Calu3 (cell line): ENCODE results near the gene ITGA2B. TPM values are rescaled to one million over a fixed set of nuclear protein-coding genes. Genes with fewer than 3 reads are reported as not detected.

Source experiments
- BruUV-seq: library from RNA; stranded (reverse); fragments of 400-500 nt; replicated peaks from 2 replicates; lab custom pipeline; 2021; lab: Mats Ljungman, UMichigan
- CTCF ChIA-PET: fragments of 300-600 bp; sonication (Branson Sonifier 250); formaldehyde crosslinking; loops from one replicate; lab custom pipeline; 2022; ENCODE audit warnings: antibody characterized with exemption; lab: Charles Lee
- DNase-seq: peaks from one replicate; pipeline ENCODE4 v3.0.0; 2022
- H3K27ac Mint-ChIP-seq: one replicate; pipeline ENCODE4 v1.8.0; 2022; ENCODE audit warnings: mixed read lengths; ENCODE audit not compliant: unreplicated experiment
- H3K27me3 Mint-ChIP-seq: one replicate; pipeline ENCODE4 v1.8.0; 2022; ENCODE audit warnings: mixed read lengths; ENCODE audit not compliant: unreplicated experiment
- H3K36me3 Mint-ChIP-seq: one replicate; pipeline ENCODE4 v1.8.0; 2022; ENCODE audit warnings: mild to moderate bottlenecking, moderate library complexity, mixed read lengths; ENCODE audit not compliant: insufficient read depth, unreplicated experiment
- H3K4me1 Mint-ChIP-seq: one replicate; pipeline ENCODE4 v1.8.0; 2022; ENCODE audit warnings: mild to moderate bottlenecking, low read depth, mixed read lengths; ENCODE audit not compliant: unreplicated experiment
- H3K4me3 Mint-ChIP-seq: one replicate; pipeline ENCODE4 v1.8.0; 2022; ENCODE audit warnings: mild to moderate bottlenecking, low read depth, moderate library complexity, mixed read lengths; ENCODE audit not compliant: unreplicated experiment
- H3K9me3 Mint-ChIP-seq: one replicate; pipeline ENCODE4 v1.8.0; 2022; ENCODE audit warnings: low read depth, mixed read lengths; ENCODE audit not compliant: unreplicated experiment
- intact Hi-C: fragments of 100-400 bp; cut with micrococcal nuclease; formaldehyde crosslinking; loops from one replicate; pipeline ENCODE4 v1.10.0; 2022; ENCODE audit not compliant: unreplicated experiment
- total RNA-seq: library from RNA; stranded (reverse); gene quantifications from 2 replicates; pipeline ENCODE4 v1.2.3, GENCODE V29; 2022
- TF ChIP-seq, protein P1 (sequence below): fragments of 200-600 bp; IDR thresholded peaks from one replicate; pipeline ENCODE4 v1.8.0; 2022; ENCODE audit warnings: antibody characterized with exemption; ENCODE audit not compliant: unreplicated experiment

Gene ITGA2B
- total RNA-seq, 1 experiment from 2014 or later: 1.6 TPM

DNA sequence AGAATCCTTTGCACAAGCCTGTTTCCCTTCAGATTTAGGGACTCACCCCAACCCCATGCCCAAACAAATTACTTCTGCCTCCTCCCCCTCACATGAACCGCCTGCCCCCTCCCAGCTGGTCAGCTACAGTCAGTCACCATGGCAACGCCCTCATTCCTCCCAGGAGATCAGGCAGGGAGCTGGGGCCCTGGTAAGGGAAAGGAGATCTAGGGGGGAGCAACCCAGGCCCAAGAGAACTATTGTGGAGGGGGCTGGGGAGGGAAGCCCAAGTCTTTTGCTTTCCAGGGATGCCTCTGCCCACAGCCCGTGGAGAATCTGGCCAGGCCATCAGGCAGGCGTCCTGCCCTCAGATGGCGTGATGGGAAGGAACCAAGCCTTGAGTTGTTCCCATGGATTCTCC is 28.6 kb downstream of the ITGA2B start:
- H3K27me3 Mint-ChIP-seq: peaks cover 83% of the 10 kb centered on the region
- no peaks in the 10 kb centered on the region for H3K9me3 Mint-ChIP-seq
- intact Hi-C loops: no loop called here
- no peak overlapping the region for H3K27ac Mint-ChIP-seq
- BruUV-seq: no TSS peak
- H3K4me1 Mint-ChIP-seq: peaks cover 10% of the 10 kb centered on the region
- CTCF ChIA-PET: no interaction called here
- no peaks in the 10 kb centered on the region for H3K36me3 Mint-ChIP-seq
- no peak overlapping the region for H3K4me3 Mint-ChIP-seq
- TF ChIP-seq, protein P1, sequence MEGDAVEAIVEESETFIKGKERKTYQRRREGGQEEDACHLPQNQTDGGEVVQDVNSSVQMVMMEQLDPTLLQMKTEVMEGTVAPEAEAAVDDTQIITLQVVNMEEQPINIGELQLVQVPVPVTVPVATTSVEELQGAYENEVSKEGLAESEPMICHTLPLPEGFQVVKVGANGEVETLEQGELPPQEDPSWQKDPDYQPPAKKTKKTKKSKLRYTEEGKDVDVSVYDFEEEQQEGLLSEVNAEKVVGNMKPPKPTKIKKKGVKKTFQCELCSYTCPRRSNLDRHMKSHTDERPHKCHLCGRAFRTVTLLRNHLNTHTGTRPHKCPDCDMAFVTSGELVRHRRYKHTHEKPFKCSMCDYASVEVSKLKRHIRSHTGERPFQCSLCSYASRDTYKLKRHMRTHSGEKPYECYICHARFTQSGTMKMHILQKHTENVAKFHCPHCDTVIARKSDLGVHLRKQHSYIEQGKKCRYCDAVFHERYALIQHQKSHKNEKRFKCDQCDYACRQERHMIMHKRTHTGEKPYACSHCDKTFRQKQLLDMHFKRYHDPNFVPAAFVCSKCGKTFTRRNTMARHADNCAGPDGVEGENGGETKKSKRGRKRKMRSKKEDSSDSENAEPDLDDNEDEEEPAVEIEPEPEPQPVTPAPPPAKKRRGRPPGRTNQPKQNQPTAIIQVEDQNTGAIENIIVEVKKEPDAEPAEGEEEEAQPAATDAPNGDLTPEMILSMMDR: no peak
- no peak for DNase-seq

DNA sequence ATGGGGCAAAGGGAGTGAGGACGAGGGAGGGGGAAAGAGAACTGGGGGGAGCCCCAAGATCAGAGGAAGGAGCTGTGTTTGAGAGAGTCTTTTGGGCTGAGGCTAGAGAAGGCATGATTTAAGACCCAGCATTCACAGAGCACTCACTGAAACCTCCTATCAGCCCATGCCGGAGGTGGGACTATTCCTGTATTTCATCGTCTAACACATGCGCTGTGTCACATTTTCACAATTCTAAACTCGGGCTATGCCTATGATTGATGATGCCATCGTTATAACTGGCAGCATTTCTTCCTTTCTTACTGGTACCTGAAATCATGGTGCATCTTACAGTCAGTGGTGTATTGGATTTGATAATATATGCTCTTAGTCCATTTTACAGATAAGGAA is 29.3 kb downstream of the ITGA2B start:
- TF ChIP-seq, protein P1: no peak
- H3K4me3 Mint-ChIP-seq: no peak overlapping the region
- peaks cover 10% of the 10 kb centered on the region for H3K4me1 Mint-ChIP-seq
- no TSS peak for BruUV-seq
- CTCF ChIA-PET: interaction anchor here (0.6 kb wide), 1 partner anchor 9 kb away, joined by 3 read pairs; no protein-coding TSS in a partner anchor
- no peak for DNase-seq
- H3K36me3 Mint-ChIP-seq: no peaks in the 10 kb centered on the region
- no peak overlapping the region for H3K27ac Mint-ChIP-seq
- H3K9me3 Mint-ChIP-seq: no peaks in the 10 kb centered on the region
- H3K27me3 Mint-ChIP-seq: peaks cover 83% of the 10 kb centered on the region
- intact Hi-C loops: no loop called here

DNA sequence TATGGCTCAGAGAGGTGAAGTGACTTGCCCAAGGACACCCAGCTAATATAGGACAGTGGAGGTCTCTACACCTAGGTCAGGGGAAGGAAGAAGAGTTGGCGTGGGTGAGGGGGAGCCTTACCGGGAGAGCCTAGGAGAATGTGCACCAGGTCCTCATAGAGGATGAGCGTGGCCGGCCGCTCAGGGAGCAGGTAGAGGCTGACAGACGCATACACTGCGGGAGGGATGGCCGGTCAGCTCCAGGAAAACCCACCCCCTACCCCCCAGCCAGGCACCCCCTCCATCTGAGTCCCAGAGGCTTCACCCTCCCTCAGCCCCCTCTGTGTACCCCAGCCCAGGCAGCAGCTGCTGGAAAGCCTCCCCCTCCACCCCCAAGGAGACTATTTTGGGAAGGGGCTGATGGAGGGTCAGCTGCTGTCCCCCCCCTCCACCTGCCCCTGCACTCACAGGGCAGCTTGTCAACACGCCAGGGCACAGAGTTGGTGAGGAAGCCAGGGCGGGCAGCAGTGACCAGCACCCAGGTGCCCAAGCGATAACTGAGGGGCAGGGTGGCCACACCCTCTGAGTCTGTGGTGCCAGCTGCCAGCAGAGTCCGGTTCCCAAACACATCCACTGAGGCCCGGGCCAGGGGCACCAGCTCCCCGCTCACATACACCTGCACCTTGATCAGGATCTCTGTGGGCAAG is 29.8 kb downstream of the ITGA2B start:
- DNase-seq: no peak
- intact Hi-C loops: no loop called here
- Mint-ChIP-seq H3K27me3 (peaks cover 80% of the 10 kb centered on the region), H3K4me1 (peaks cover 10% of the 10 kb centered on the region), H3K9me3 (no peaks in the 10 kb centered on the region), H3K36me3 (no peaks in the 10 kb centered on the region), H3K27ac (no peak overlapping the region), H3K4me3 (no peak overlapping the region)
- CTCF ChIA-PET: interaction anchor here (0.6 to 2.1 kb wide), 2 partner anchors 8 kb away, joined by 3 to 6 read pairs; no protein-coding TSS in a partner anchor
- TF ChIP-seq, protein P1: no peak
- no TSS peak for BruUV-seq

DNA sequence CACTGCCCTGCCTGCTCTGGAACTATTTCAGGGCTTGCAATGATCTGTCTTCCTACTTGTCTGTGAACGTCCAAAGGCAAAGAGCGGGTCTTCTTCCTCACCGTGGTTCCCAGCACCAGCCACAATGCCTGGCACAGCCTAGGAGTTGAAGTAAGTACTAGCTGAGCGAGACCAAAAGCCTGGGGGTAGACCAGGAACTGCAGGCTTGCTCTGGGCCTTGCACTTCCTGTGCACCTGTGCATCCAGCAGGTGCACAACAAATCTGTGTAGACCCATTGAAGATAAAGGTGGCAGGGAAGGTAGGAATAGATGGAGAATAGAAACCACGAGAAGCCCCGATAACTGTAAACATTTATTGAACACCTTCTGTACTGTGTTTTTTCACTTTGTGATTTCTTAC is 30.4 kb downstream of the ITGA2B start:
- peaks cover 75% of the 10 kb centered on the region for H3K27me3 Mint-ChIP-seq
- no peaks in the 10 kb centered on the region for H3K9me3 Mint-ChIP-seq
- BruUV-seq: no TSS peak
- no peak overlapping the region for H3K27ac Mint-ChIP-seq
- TF ChIP-seq, protein P1: no peak
- peaks cover 10% of the 10 kb centered on the region for H3K4me1 Mint-ChIP-seq
- CTCF ChIA-PET: interaction anchor here (2.1 kb wide), 1 partner anchor 8 kb away, joined by 6 read pairs; no protein-coding TSS in a partner anchor
- DNase-seq: no peak
- H3K36me3 Mint-ChIP-seq: no peaks in the 10 kb centered on the region
- no peak overlapping the region for H3K4me3 Mint-ChIP-seq
- intact Hi-C loops: no loop called here
